ENCODE results near the gene SUSD4. TPM values are rescaled to one million over a fixed set of nuclear protein-coding genes. Genes with fewer than 3 reads are reported as not detected.
A peak's percentile ranks its signal among the peaks of the same experiment; 100 is the strongest.

SUSD4 gene
- total RNA-seq, 1 experiment from 2014 or later, result 3.5 TPM

DNA sequence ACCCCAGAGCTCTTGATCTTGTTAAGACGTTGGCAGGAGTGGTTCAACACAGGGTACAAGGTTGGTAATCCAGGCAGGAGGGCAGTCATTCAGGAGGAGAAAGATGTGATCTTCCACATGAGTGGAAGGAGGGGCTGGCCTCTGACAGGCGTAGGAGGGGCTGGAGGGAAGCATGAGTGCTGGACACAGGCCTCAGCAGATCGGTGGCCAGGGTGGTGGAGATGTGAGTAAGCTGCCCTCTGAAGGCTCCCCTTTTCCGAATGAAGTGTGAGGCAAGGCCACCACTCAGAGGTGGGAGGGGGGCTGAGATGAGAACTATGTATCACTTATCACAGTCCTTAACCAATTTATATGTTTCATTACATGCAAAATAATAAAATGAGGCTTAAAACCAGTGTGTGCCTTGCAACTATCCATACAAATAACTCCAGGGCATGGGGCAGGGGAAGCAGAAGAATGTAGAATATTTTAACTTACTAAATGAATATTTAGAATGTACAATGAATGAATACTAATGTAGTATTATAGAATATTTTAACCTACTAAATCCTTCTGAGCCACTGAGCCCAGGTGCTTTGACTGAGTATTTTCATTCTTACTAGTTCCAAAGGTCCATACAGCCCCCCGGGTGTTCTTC, 117.4 kb downstream of the SUSD4 start:
- no peak overlapping the region for H4K5ac ChIP-seq (ENCODE audit: insufficient read length, low read depth, low read length)
- Mint-ChIP-seq H3K27ac (no peak overlapping the region; a peak in 2 of 7 replicates), H3K9me3 (no peaks in the 10 kb centered on the region), H3K27me3 (ENCODE audit: low read depth) (peaks cover 15% of the 10 kb centered on the region), H3K4me3 (no peak overlapping the region), H3K36me3 (ENCODE audit: insufficient read depth in 1 of 3, low read depth in 3 of 3) (no peaks in the 10 kb centered on the region), H3K4me1 (no peaks in the 10 kb centered on the region)
- no peak overlapping the region for H3K9ac ChIP-seq (ENCODE audit: extremely low read depth, insufficient read length, low read length)
- no peak overlapping the region for H3K56ac ChIP-seq (ENCODE audit: insufficient read length, low read depth, low read length)
- no peaks in the 10 kb centered on the region for H3K23me2 ChIP-seq (ENCODE audit: insufficient read length, low read depth, low read length, poor library complexity, severe bottlenecking)
- no peak overlapping the region for H2AFZ ChIP-seq (ENCODE audit: low read length)
- no peak overlapping the region for H3T11ph ChIP-seq (ENCODE audit: low read length)
- H3K4me1 ChIP-seq (ENCODE audit: insufficient read depth, low read length), result no peaks in the 10 kb centered on the region
- no peaks in the 10 kb centered on the region for H3K9me3 ChIP-seq (ENCODE audit: control insufficient read depth, low read depth, low read length)
- no peak overlapping the region for H2BK12ac ChIP-seq (ENCODE audit: insufficient read length, low read depth, low read length)
- H3K27ac ChIP-seq (ENCODE audit: insufficient read length, low read depth, low read length), result no peak overlapping the region
- no peak overlapping the region for H2BK120ac ChIP-seq (ENCODE audit: low read depth, low read length, poor library complexity, severe bottlenecking)
- H2BK5ac ChIP-seq (ENCODE audit: insufficient read length, low read length), result no peak overlapping the region
- no peaks in the 10 kb centered on the region for H3K79me1 ChIP-seq (ENCODE audit: insufficient read depth, low read depth, low read length, poor library complexity, severe bottlenecking)
- H3K4ac ChIP-seq (ENCODE audit: low read depth, low read length), result no peak overlapping the region
- H2BK20ac ChIP-seq (ENCODE audit: low read depth, low read length, poor library complexity, severe bottlenecking), result no peak overlapping the region
- H2BK15ac ChIP-seq (ENCODE audit: low read depth, low read length), result no peak overlapping the region
- H4K20me1 ChIP-seq (ENCODE audit: control insufficient read depth, insufficient read depth, insufficient read length), result peaks cover 3% of the 10 kb centered on the region
- peak; percentile 8 for DNase-seq
- no peak overlapping the region for H3K18ac ChIP-seq (ENCODE audit: insufficient read length, low read depth, low read length)
- H3K4me2 ChIP-seq (ENCODE audit: insufficient read depth, insufficient read length, low read length), result no peak overlapping the region
- H4K91ac ChIP-seq (ENCODE audit: insufficient read length, low read depth, low read length), result no peak overlapping the region
- H3K14ac ChIP-seq (ENCODE audit: insufficient read depth, low read length), result no peak overlapping the region
- H3K79me2 ChIP-seq (ENCODE audit: insufficient read depth, low read length), result no peaks in the 10 kb centered on the region
- no CpG with 5 or more reads among the region's 5 CpGs for WGBS (ENCODE audit: extremely low coverage, insufficient read length, low lambda C conversion rate)
- no peaks in the 10 kb centered on the region for H3K27me3 ChIP-seq (ENCODE audit: insufficient read depth, low read length)
- no peak overlapping the region for H4K8ac ChIP-seq (replicated peaks; ENCODE audit: insufficient read length, low read depth, low read length)
- TF ChIP-seq, protein P1, sequence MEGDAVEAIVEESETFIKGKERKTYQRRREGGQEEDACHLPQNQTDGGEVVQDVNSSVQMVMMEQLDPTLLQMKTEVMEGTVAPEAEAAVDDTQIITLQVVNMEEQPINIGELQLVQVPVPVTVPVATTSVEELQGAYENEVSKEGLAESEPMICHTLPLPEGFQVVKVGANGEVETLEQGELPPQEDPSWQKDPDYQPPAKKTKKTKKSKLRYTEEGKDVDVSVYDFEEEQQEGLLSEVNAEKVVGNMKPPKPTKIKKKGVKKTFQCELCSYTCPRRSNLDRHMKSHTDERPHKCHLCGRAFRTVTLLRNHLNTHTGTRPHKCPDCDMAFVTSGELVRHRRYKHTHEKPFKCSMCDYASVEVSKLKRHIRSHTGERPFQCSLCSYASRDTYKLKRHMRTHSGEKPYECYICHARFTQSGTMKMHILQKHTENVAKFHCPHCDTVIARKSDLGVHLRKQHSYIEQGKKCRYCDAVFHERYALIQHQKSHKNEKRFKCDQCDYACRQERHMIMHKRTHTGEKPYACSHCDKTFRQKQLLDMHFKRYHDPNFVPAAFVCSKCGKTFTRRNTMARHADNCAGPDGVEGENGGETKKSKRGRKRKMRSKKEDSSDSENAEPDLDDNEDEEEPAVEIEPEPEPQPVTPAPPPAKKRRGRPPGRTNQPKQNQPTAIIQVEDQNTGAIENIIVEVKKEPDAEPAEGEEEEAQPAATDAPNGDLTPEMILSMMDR (conservative IDR thresholded peaks at IDR 0.05), result no peak
- H2AK5ac ChIP-seq (ENCODE audit: insufficient read length, low read length), result no peak overlapping the region
- no peak overlapping the region for H3K23ac ChIP-seq (ENCODE audit: insufficient read length, low read depth, low read length)
